Measurements from ENCODE around the gene LMBRD1.
A peak's percentile ranks its signal among the peaks of the same experiment; 100 is the strongest.
"Not testable (repeated sequence)": the region's sequence is repeated elsewhere in the genome, so short reads cannot be mapped to it uniquely, and the experiment has no call there.

The LMBRD1 gene

GRCh38 chr6:69796642-69797390 is at the start of gene LMBRD1:
Gene LMBRD1 (minus strand): TSS chr6:69797010. CDS start chr6:69796881, 129 bp downstream.
- peaks cover 9% of the 10 kb centered on the region for H3K36me3 Mint-ChIP-seq (ENCODE audit: low read depth)
- peak within 1 kb of the TSS; percentile 97 for H3K27ac Mint-ChIP-seq
- peaks cover 4% of the 10 kb centered on the region for H3K9me3 Mint-ChIP-seq
- H3K27me3 Mint-ChIP-seq (ENCODE audit: low read depth): no peaks in the 10 kb centered on the region
- H3K4me1 Mint-ChIP-seq (ENCODE audit: low read depth): peaks cover 30% of the 10 kb centered on the region
- peak within 1 kb of the TSS; percentile 96 for H3K4me3 Mint-ChIP-seq

GRCh38 chr6:69846312-69846711 is 49.5 kb upstream of the LMBRD1 start:
- H3K4me1 Mint-ChIP-seq (ENCODE audit: low read depth): no peaks in the 10 kb centered on the region
- no peaks in the 10 kb centered on the region for H3K9me3 Mint-ChIP-seq
- no peak overlapping the region for H3K4me3 Mint-ChIP-seq
- no peaks in the 10 kb centered on the region for H3K36me3 Mint-ChIP-seq (ENCODE audit: low read depth)
- H3K27ac Mint-ChIP-seq: no peak overlapping the region
- H3K27me3 Mint-ChIP-seq (ENCODE audit: low read depth): peaks cover 39% of the 10 kb centered on the region

- Mint-ChIP-seq H3K9me3 (no peaks in the 10 kb centered on the region), H3K27me3 (ENCODE audit: low read depth) (peaks cover 46% of the 10 kb centered on the region), H3K4me3 (no peak overlapping the region), H3K27ac (no peak overlapping the region), H3K4me1 (ENCODE audit: low read depth) (no peaks in the 10 kb centered on the region), H3K36me3 (ENCODE audit: low read depth) (no peaks in the 10 kb centered on the region)
Measured at GRCh38 chr6:69843189-69843588, 46.4 kb upstream of the LMBRD1 start.

GRCh38 chr6:69841862-69842261 is 45.1 kb upstream of the LMBRD1 start:
- Mint-ChIP-seq H3K27me3 (ENCODE audit: low read depth) (peaks cover 49% of the 10 kb centered on the region), H3K4me3 (no peak overlapping the region), H3K4me1 (ENCODE audit: low read depth) (no peaks in the 10 kb centered on the region), H3K27ac (no peak overlapping the region), H3K36me3 (ENCODE audit: low read depth) (no peaks in the 10 kb centered on the region), H3K9me3 (no peaks in the 10 kb centered on the region)

GRCh38 chr6:69835414-69836179 is 38.8 kb upstream of the LMBRD1 start:
- peaks cover 37% of the 10 kb centered on the region for H3K27me3 Mint-ChIP-seq (ENCODE audit: low read depth)

GRCh38 chr6:69832558-69832957 is 35.7 kb upstream of the LMBRD1 start:
- Mint-ChIP-seq H3K27ac (no peak overlapping the region), H3K9me3 (no peaks in the 10 kb centered on the region), H3K4me1 (ENCODE audit: low read depth) (no peaks in the 10 kb centered on the region), H3K36me3 (ENCODE audit: low read depth) (no peaks in the 10 kb centered on the region), H3K27me3 (ENCODE audit: low read depth) (peaks cover 25% of the 10 kb centered on the region), H3K4me3 (no peak overlapping the region)

More at GRCh38 chr6:69835414-69836179, 38.8 kb upstream of the LMBRD1 start:
- H3K4me1 Mint-ChIP-seq (ENCODE audit: low read depth): no peaks in the 10 kb centered on the region
- H3K9me3 Mint-ChIP-seq: no peaks in the 10 kb centered on the region
- no peak overlapping the region for H3K4me3 Mint-ChIP-seq
- no peak overlapping the region for H3K27ac Mint-ChIP-seq
- no peaks in the 10 kb centered on the region for H3K36me3 Mint-ChIP-seq (ENCODE audit: low read depth)

- peaks cover 14% of the 10 kb centered on the region for H3K27me3 Mint-ChIP-seq (ENCODE audit: low read depth)
- no peak overlapping the region for H3K27ac Mint-ChIP-seq
- H3K4me3 Mint-ChIP-seq: no peak overlapping the region
- H3K9me3 Mint-ChIP-seq: no peaks in the 10 kb centered on the region
- H3K4me1 Mint-ChIP-seq (ENCODE audit: low read depth): no peaks in the 10 kb centered on the region
- no peaks in the 10 kb centered on the region for H3K36me3 Mint-ChIP-seq (ENCODE audit: low read depth)
Measured at GRCh38 chr6:69827276-69827893, 30.6 kb upstream of the LMBRD1 start.

GRCh38 chr6:69825904-69826303 is 29.1 kb upstream of the LMBRD1 start:
- Mint-ChIP-seq H3K36me3 (ENCODE audit: low read depth) (no peaks in the 10 kb centered on the region), H3K4me3 (no peak overlapping the region), H3K27ac (no peak overlapping the region), H3K27me3 (ENCODE audit: low read depth) (peaks cover 14% of the 10 kb centered on the region), H3K9me3 (no peaks in the 10 kb centered on the region), H3K4me1 (ENCODE audit: low read depth) (no peaks in the 10 kb centered on the region)

GRCh38 chr6:69824355-69824754 is 27.5 kb upstream of the LMBRD1 start:
- H3K9me3 Mint-ChIP-seq; H3K4me3 Mint-ChIP-seq; H3K4me1 Mint-ChIP-seq (ENCODE audit: low read depth); H3K36me3 Mint-ChIP-seq (ENCODE audit: low read depth); H3K27ac Mint-ChIP-seq: not testable (repeated sequence)
- H3K27me3 Mint-ChIP-seq (ENCODE audit: low read depth): peaks cover 14% of the 10 kb centered on the region

- Mint-ChIP-seq H3K4me1 (ENCODE audit: low read depth) (peaks cover 13% of the 10 kb centered on the region), H3K9me3 (no peaks in the 10 kb centered on the region), H3K27ac (no peak overlapping the region), H3K36me3 (ENCODE audit: low read depth) (peaks cover 1% of the 10 kb centered on the region), H3K27me3 (ENCODE audit: low read depth) (no peaks in the 10 kb centered on the region), H3K4me3 (no peak overlapping the region)
Measured at GRCh38 chr6:69820438-69820837, 23.6 kb upstream of the LMBRD1 start.

GRCh38 chr6:69820018-69820417 is 23.2 kb upstream of the LMBRD1 start:
- Mint-ChIP-seq H3K4me1 (ENCODE audit: low read depth) (peaks cover 17% of the 10 kb centered on the region), H3K27ac (no peak overlapping the region), H3K9me3 (no peaks in the 10 kb centered on the region), H3K4me3 (no peak overlapping the region), H3K27me3 (ENCODE audit: low read depth) (no peaks in the 10 kb centered on the region), H3K36me3 (ENCODE audit: low read depth) (peaks cover 1% of the 10 kb centered on the region)

GRCh38 chr6:69819138-69819537 is 22.3 kb upstream of the LMBRD1 start:
- H3K9me3 Mint-ChIP-seq: no peaks in the 10 kb centered on the region

GRCh38 chr6:69818223-69818930 is 21.6 kb upstream of the LMBRD1 start:
- H3K27ac Mint-ChIP-seq: no peak overlapping the region
- H3K4me1 Mint-ChIP-seq (ENCODE audit: low read depth): peaks cover 25% of the 10 kb centered on the region
- H3K4me3 Mint-ChIP-seq: no peak overlapping the region
- no peaks in the 10 kb centered on the region for H3K27me3 Mint-ChIP-seq (ENCODE audit: low read depth)
- H3K9me3 Mint-ChIP-seq: no peaks in the 10 kb centered on the region
- peaks cover 3% of the 10 kb centered on the region for H3K36me3 Mint-ChIP-seq (ENCODE audit: low read depth)

More at GRCh38 chr6:69819138-69819537, 22.3 kb upstream of the LMBRD1 start:
- no peak overlapping the region for H3K27ac Mint-ChIP-seq
- H3K4me3 Mint-ChIP-seq: no peak overlapping the region
- no peaks in the 10 kb centered on the region for H3K27me3 Mint-ChIP-seq (ENCODE audit: low read depth)
- H3K4me1 Mint-ChIP-seq (ENCODE audit: low read depth): peaks cover 19% of the 10 kb centered on the region
- peaks cover 1% of the 10 kb centered on the region for H3K36me3 Mint-ChIP-seq (ENCODE audit: low read depth)

- Mint-ChIP-seq H3K27me3 (ENCODE audit: low read depth) (no peaks in the 10 kb centered on the region), H3K4me3 (no peak overlapping the region), H3K9me3 (no peaks in the 10 kb centered on the region), H3K27ac (no peak overlapping the region), H3K4me1 (ENCODE audit: low read depth) (peaks cover 34% of the 10 kb centered on the region), H3K36me3 (ENCODE audit: low read depth) (peaks cover 9% of the 10 kb centered on the region)
Measured at GRCh38 chr6:69817358-69817757, 20.5 kb upstream of the LMBRD1 start.
